GM12878 (cell line): ENCODE results near the gene WDR74. TPM values are rescaled to one million over a fixed set of nuclear protein-coding genes. Genes with fewer than 3 reads are reported as not detected.

Experiments
- ATF3 ChIP-seq: IDR thresholded peaks from 2 replicates; pipeline ENCODE4 v1.6.1; 2011; ENCODE audit warnings: low read depth, mild to moderate bottlenecking, low read length, moderate library complexity, borderline replicate concordance; ENCODE audit errors: extremely low read depth
- BACH1 ChIP-seq: fragments of 450-650 bp; IDR thresholded peaks from 2 replicates; pipeline ENCODE4 v1.6.1; 2017; ENCODE audit warnings: mild to moderate bottlenecking, borderline replicate concordance
- HDAC2 ChIP-seq: fragments of 200-600 bp; sonication (generic); IDR thresholded peaks from 2 replicates; pipeline ENCODE4 v1.6.1; 2017
- MAX ChIP-seq: IDR thresholded peaks from 2 replicates; pipeline ENCODE4 v1.6.1; 2012; ENCODE audit warnings: low read depth, low read length, improper control_type of control experiment
- NR2C1 ChIP-seq: fragments of 450-650 bp; IDR thresholded peaks from 2 replicates; pipeline ENCODE4 v1.6.1; 2017; ENCODE audit warnings: antibody characterized with exemption, mild to moderate bottlenecking, moderate library complexity
- NR2F1 ChIP-seq: fragments of 450-650 bp; conservative IDR thresholded peaks from 2 replicates; pipeline ENCODE4 v1.6.1; 2017; ENCODE audit warnings: mild to moderate bottlenecking
- PBX3 ChIP-seq: IDR thresholded peaks from 2 replicates; pipeline ENCODE4 v1.6.1; 2011; ENCODE audit warnings: mild to moderate bottlenecking, low read depth, low read length, moderate library complexity; ENCODE audit not compliant: insufficient replicate concordance
- PKNOX1 ChIP-seq: fragments of 450-650 bp; IDR thresholded peaks from 2 replicates; pipeline ENCODE4 v1.6.1; 2016; ENCODE audit warnings: mild to moderate bottlenecking
- POLR2AphosphoS2 ChIP-seq: IDR thresholded peaks from 2 replicates; pipeline ENCODE4 v1.6.1; 2011; ENCODE audit warnings: low read depth, mild to moderate bottlenecking, low read length, improper control_type of control experiment, moderate library complexity
- POU2F2 ChIP-seq: IDR thresholded peaks from 3 replicates; pipeline ENCODE4 v1.6.1; 2011; ENCODE audit warnings: low read depth, mild to moderate bottlenecking, low read length, borderline replicate concordance
- RELA ChIP-seq: fragments of 450-650 bp; IDR thresholded peaks from 2 replicates; pipeline ENCODE4 v1.8.0; 2014; ENCODE audit warnings: borderline replicate concordance; ENCODE audit not compliant: partially characterized antibody
- RELB ChIP-seq: fragments of 450-650 bp; IDR thresholded peaks from 2 replicates; pipeline ENCODE4 v1.6.1; 2017; ENCODE audit warnings: low read depth, mild to moderate bottlenecking, moderate library complexity
- SREBF2 ChIP-seq: IDR thresholded peaks from 2 replicates; pipeline ENCODE4 v1.6.1; 2012; ENCODE audit warnings: mild to moderate bottlenecking, low read length
- SRF ChIP-seq, 2 experiments: IDR thresholded peaks; 2 replicates each; pipeline ENCODE4 v1.6.1; 2011; ENCODE audit warnings: low read depth in 2 of 2, low read length in 2 of 2, mild to moderate bottlenecking in 1 of 2, moderate library complexity in 1 of 2
- TCF3 ChIP-seq: IDR thresholded peaks from 2 replicates; pipeline ENCODE4 v1.6.1; 2012; ENCODE audit warnings: low read depth, mild to moderate bottlenecking, low read length, borderline replicate concordance; ENCODE audit not compliant: insufficient read depth
- USF2 ChIP-seq: IDR thresholded peaks from 2 replicates; pipeline ENCODE4 v1.6.1; 2011; ENCODE audit warnings: low read depth, low read length, improper control_type of control experiment, borderline replicate concordance
- ZNF24 ChIP-seq: fragments of 450-650 bp; IDR thresholded peaks from 2 replicates; pipeline ENCODE4 v1.6.1; 2017; ENCODE audit warnings: antibody characterized with exemption, mild to moderate bottlenecking
- ZNF687 ChIP-seq: fragments of 450-650 bp; IDR thresholded peaks from 2 replicates; pipeline ENCODE4 v1.6.1; 2017; ENCODE audit warnings: mild to moderate bottlenecking, moderate library complexity
- polyA plus RNA-seq, 11 experiments: library from polyadenylated mRNA; depleted of rRNA in 4 of 11; unstranded in 6 of 11; stranded (reverse) in 5 of 11; fragments of >200 nt; fragmentation: Nextera tagmentation in 4 of 11; fragmentation: Illumina TruSeq in 1 of 11; extraction: Ambion mirVana in 4 of 11; extraction: Trizol in 1 of 11; gene quantifications; 1 replicate in 1 of 11; 2 replicates in 10 of 11; pipeline versions ENCODE4 v1.2.1 to v1.2.3, GENCODE V29; 2011 to 2016; ENCODE audit warnings: inconsistent platforms in 2 of 11, missing spikeins in 2 of 11, low read depth in 1 of 11
- total RNA-seq, 4 experiments: library from RNA; depleted of rRNA in 3 of 4; stranded (reverse); fragments of >200 nt in 3 of 4; fragmentation: Illumina TruSeq in 1 of 4; extraction: Trizol in 1 of 4; gene quantifications; 2 replicates each; pipeline versions ENCODE4 v1.2.1 to v1.2.3, GENCODE V29; 2013 to 2021

WDR74 gene
- total and polyA plus RNA-seq, 10 of the 15 experiments (the other 5 are each of a cell fraction or from before 2014, with no cell fraction given): 18.2 to 103 (median 60.7) TPM

- TF ChIP-seq ZNF687 (peak; percentile 51; the same call in 1 of the 2 replicates), TCF3 (no peak), PBX3 (no peak), USF2 (no peak), NR2C1 (peak; percentile 44; the same call in 1 of the 2 replicates), NR2F1 (no peak), BACH1 (peak; percentile 62), ATF3 (peak; percentile 88; the same call in 1 of the 2 replicates), ZNF24 (no peak), SRF (IDR thresholded peaks at IDR 0.05; ENCODE audit: low read depth in 2 of 2, low read length in 2 of 2) (peak; percentile 44 to 94; a peak in 3 of 4 replicates), POU2F2 (peak; percentile 87; the same call in 2 of the 3 replicates), SREBF2 (no peak), RELA (peak; percentile 32), MAX (peak; percentile 99), RELB (peak; percentile 98), POLR2AphosphoS2 (peak; percentile 88; the same call in 1 of the 2 replicates), PKNOX1 (peak; percentile 10; the same call in 1 of the 2 replicates), HDAC2 (0 out of 2 replicates have a peak, but pooled peaks have one; percentile 48)
These were observed at the start of gene WDR74 (continued) for GRCh38 chr11:62839050-62839945.
